ACC112 (cell line): ENCODE results near the gene MCUR1.
A peak's percentile ranks its signal among the peaks of the same experiment; 100 is the strongest.
"Not testable (repeated sequence)": the region's sequence is repeated elsewhere in the genome, so short reads cannot be mapped to it uniquely, and the experiment has no call there.

ENCODE experiments used
- H2AFZ ChIP-seq: fragments of 200-600 bp; sonication (generic); one replicate; pipeline ENCODE4 v1.6.0; 2017; ENCODE audit warnings: antibody characterized with exemption, low read length; ENCODE audit not compliant: unreplicated experiment
- H3K27ac ChIP-seq: fragments of 200-600 bp; sonication (generic); 2 replicates; pipeline ENCODE4 v1.5.1; 2014; ENCODE audit warnings: low read depth, mild to moderate bottlenecking, antibody characterized with exemption, low read length, moderate library complexity
- H3K27me3 ChIP-seq: fragments of 200-600 bp; sonication (generic); 2 replicates; pipeline ENCODE4 v1.6.1; 2014; ENCODE audit warnings: mild to moderate bottlenecking, antibody characterized with exemption, low read length, moderate library complexity, mixed read lengths; ENCODE audit not compliant: insufficient read depth
- H3K36me3 ChIP-seq: fragments of 200-600 bp; sonication (generic); 2 replicates; pipeline ENCODE4 v1.6.1; 2016; ENCODE audit warnings: mild to moderate bottlenecking, antibody characterized with exemption, low read length, moderate library complexity, mixed read lengths; ENCODE audit not compliant: insufficient read depth
- H3K4me1 ChIP-seq: fragments of 200-600 bp; sonication (generic); one replicate; pipeline ENCODE4 v1.6.1; 2016; ENCODE audit warnings: low read length, mixed read lengths; ENCODE audit not compliant: insufficient read depth, unreplicated experiment, control insufficient read depth
- H3K4me3 ChIP-seq: fragments of 200-600 bp; sonication (generic); 2 replicates; pipeline ENCODE4 v1.5.1; 2014; ENCODE audit warnings: mild to moderate bottlenecking, low read depth, low read length
- H3K79me2 ChIP-seq: fragments of 200-600 bp; sonication (generic); one replicate; pipeline ENCODE4 v1.6.0; 2016; ENCODE audit warnings: low read length; ENCODE audit not compliant: control insufficient read depth, unreplicated experiment, insufficient read depth

The MCUR1 gene

GRCh38 chr6:13808801-13809200 lies 5.6 kb downstream of the MCUR1 start:
- peaks cover 17% of the 10 kb centered on the region for H3K4me1 ChIP-seq
- H2AFZ ChIP-seq, result no peak overlapping the region
- H3K36me3 ChIP-seq, result peaks cover 12% of the 10 kb centered on the region
- no peaks in the 10 kb centered on the region for H3K27me3 ChIP-seq
- no peak overlapping the region for H3K4me3 ChIP-seq
- H3K27ac ChIP-seq, result no peak overlapping the region
- H3K79me2 ChIP-seq, result peaks cover 51% of the 10 kb centered on the region

DNA sequence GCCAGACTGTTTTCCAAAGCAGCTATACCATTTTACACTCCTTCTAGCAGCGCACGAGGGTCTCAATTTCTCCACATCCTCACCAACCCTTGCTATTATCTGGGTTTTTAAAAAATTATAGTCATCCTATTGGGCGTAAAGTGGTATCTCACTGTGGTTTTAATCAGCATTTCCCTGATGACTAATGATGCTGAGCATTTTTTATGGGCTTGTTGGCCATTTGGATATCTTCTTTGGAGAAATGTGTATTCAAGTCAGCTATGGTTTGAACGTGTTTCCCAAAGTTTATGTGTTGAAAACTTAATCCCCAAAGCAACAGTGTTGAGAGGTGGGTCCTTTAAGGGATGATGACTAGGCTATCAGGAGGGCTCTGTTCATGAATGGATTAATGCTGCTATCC lies 6.7 kb downstream of the MCUR1 start:
- H3K27ac ChIP-seq, result no peak overlapping the region
- no peak overlapping the region for H3K4me3 ChIP-seq
- H3K79me2 ChIP-seq, result peaks cover 42% of the 10 kb centered on the region
- no peak overlapping the region for H2AFZ ChIP-seq
- peaks cover 12% of the 10 kb centered on the region for H3K36me3 ChIP-seq
- H3K27me3 ChIP-seq, result no peaks in the 10 kb centered on the region
- peaks cover 14% of the 10 kb centered on the region for H3K4me1 ChIP-seq

DNA sequence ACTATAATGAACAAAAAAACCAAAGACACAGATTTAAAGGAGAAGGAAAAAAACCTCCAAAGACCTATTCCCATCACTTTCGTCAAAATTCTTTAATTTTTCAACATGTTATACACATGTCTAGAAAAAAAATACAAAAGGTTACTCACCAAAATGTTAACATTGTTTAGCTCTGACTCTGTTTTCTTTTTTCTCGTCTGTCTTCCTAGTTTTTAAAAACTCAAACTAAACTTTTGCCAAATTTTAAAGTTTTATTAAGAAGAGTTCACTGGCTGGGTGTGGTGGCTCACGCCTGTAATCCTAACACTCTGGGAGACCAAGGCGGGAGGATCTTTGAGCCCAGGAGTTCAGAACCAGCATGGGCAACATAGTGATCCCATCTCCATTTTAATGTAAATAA lies 10.8 kb downstream of the MCUR1 start:
- peaks cover 11% of the 10 kb centered on the region for H3K36me3 ChIP-seq
- peaks cover 9% of the 10 kb centered on the region for H3K79me2 ChIP-seq

DNA sequence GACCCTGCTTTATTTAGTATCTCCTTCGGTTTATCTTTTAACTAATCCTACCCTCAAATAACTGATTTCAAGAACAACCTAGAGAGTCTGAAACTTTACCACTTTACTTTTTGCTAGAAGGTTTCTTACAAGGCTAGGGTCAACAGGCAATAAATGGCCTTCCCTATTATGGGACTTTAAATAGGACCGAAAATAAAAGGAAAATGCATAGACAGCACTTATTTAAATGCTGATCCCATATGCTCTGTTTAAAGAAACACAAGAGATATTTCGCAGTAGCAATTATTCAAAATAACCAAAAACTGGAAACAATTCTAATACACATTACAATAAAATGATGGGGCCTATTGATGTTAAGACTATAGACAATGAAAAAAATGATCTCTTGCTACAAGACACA lies 13.7 kb downstream of the MCUR1 start:
- Histone ChIP-seq H3K36me3 (peaks cover 10% of the 10 kb centered on the region), H3K4me1 (no peaks in the 10 kb centered on the region), H3K79me2 (no peaks in the 10 kb centered on the region), H3K27me3 (no peaks in the 10 kb centered on the region), H3K4me3 (no peak overlapping the region), H2AFZ (no peak overlapping the region), H3K27ac (no peak overlapping the region)

More for the DNA sequence above, 10.8 kb downstream of the MCUR1 start:
- Histone ChIP-seq H3K27ac (no peak overlapping the region), H3K27me3 (no peaks in the 10 kb centered on the region), H3K4me3 (no peak overlapping the region), H2AFZ (no peak overlapping the region), H3K4me1 (no peaks in the 10 kb centered on the region)

DNA sequence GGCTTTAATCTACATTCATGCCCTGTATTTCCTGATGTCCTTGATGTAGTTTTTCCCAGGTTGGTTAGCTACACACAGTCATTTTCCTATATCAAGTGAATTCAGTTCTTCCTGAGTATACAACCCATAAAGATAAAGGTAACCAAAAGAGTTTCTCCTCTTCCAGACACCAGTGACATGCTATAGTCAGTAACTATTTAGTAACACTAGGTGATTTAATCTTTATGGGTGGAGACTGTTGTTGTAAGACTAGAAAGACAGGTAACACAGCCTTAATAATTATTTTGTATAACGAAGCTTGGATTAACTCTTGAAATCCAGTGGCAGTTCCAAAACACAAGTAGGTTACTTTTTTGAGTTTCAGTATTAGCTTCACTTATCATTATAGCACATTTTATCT lies 17.6 kb downstream of the MCUR1 start:
- Histone ChIP-seq H3K27ac (no peak overlapping the region), H3K4me1 (peaks cover 15% of the 10 kb centered on the region), H3K4me3 (no peak overlapping the region), H3K27me3 (no peaks in the 10 kb centered on the region), H3K36me3 (peaks cover 11% of the 10 kb centered on the region), H3K79me2 (no peaks in the 10 kb centered on the region), H2AFZ (no peak overlapping the region)

DNA sequence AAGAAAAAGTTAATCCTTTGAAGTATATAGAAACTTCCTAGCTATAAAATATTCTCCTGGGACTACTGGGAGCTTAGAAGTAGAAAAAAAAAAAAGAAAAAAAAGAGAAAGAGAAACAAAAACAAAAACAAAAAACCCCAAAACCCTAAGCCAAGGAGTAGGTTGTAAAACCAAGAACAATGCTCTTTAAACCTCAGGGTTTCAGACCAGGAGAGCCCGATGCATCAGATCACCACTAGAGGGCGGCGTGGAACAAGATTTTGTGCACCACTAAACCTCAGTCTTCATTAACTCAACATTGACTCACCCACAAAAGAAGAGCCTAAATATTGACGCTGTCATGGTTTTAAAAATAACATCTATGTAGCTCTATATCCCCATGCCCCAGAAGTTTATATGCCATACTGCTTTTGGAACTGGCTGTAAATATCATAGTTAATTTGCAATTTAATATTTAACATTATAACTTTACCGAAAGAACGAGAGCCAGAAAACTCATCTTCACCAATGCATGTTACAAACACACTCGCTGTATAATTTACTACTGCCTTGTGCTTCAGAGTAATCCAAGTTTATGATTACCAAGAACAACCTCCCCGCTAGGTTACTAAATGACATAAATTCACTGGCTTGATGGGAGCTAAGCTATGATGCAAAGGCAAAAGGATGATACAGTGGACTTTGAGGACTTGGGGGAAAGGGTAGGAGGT lies 19.2 kb downstream of the MCUR1 start:
- Histone ChIP-seq H3K27me3 (no peaks in the 10 kb centered on the region), H3K4me3 (no peak overlapping the region), H3K36me3 (peaks cover 14% of the 10 kb centered on the region), H3K79me2 (no peaks in the 10 kb centered on the region), H2AFZ (no peak overlapping the region), H3K27ac (peak overlapping the region; percentile 54), H3K4me1 (peaks cover 15% of the 10 kb centered on the region)

DNA sequence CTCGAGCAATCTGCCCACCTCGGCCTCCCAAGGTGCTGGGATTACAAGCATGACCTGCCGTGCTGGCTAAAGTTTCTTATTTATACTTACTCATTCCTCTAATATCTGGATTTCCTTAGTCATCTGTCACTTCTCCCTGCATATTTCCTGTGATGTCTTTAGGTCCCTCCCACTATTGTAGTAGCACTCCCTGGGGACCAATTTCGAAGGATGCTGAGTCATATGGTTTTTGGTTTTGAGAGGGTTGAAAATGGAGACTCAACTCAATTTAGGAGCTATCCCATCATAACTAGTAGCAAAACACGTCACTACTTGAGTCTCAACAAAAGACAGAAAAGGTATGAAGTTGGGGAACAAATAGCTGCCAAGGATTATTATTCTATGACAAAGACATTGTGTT lies 20.2 kb downstream of the MCUR1 start:
- H3K36me3 ChIP-seq, result peaks cover 14% of the 10 kb centered on the region
- H3K79me2 ChIP-seq, result no peaks in the 10 kb centered on the region
- H3K4me1 ChIP-seq, result peaks cover 15% of the 10 kb centered on the region
- H2AFZ ChIP-seq, result no peak overlapping the region
- peak overlapping the region; percentile 54 for H3K27ac ChIP-seq
- H3K27me3 ChIP-seq, result no peaks in the 10 kb centered on the region
- H3K4me3 ChIP-seq, result 0 out of 2 replicates have a peak overlapping the region, but pooled peaks have one; percentile 1

DNA sequence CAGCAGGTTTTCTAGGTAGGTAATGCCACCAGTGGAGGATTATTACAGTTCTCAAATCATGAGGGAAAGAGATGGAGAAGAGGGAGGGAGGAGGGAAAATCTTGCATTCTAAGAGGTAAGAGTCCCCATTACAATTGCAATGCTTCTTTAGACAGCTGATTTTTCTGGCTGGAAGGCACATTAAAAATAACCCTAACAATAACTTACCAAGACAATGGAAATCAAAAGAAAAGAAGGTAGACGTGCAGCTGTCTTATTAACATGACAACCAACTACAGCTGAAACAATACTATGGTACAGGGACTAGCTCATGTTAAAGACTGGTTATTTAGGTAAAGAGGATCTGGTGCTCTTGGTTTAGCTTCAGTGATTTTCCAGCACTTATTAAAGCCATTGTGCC lies 24.6 kb downstream of the MCUR1 start:
- no peak overlapping the region for H3K27ac ChIP-seq

GRCh38 chr6:13788820-13789219 lies 25.5 kb downstream of the MCUR1 start:
- no peaks in the 10 kb centered on the region for H3K27me3 ChIP-seq
- no peaks in the 10 kb centered on the region for H3K79me2 ChIP-seq
- H3K27ac ChIP-seq, result no peak overlapping the region
- no peak overlapping the region for H3K4me3 ChIP-seq
- H3K36me3 ChIP-seq, result peaks cover 14% of the 10 kb centered on the region; the same call in 1 of the 2 replicates
- H2AFZ ChIP-seq, result no peak overlapping the region
- peaks cover 3% of the 10 kb centered on the region for H3K4me1 ChIP-seq

More for the DNA sequence above, 24.6 kb downstream of the MCUR1 start:
- no peaks in the 10 kb centered on the region for H3K79me2 ChIP-seq
- peaks cover 14% of the 10 kb centered on the region; the same call in 1 of the 2 replicates for H3K36me3 ChIP-seq
- peaks cover 10% of the 10 kb centered on the region for H3K4me1 ChIP-seq
- H3K4me3 ChIP-seq, result no peak overlapping the region
- H2AFZ ChIP-seq, result no peak overlapping the region
- H3K27me3 ChIP-seq, result no peaks in the 10 kb centered on the region

DNA sequence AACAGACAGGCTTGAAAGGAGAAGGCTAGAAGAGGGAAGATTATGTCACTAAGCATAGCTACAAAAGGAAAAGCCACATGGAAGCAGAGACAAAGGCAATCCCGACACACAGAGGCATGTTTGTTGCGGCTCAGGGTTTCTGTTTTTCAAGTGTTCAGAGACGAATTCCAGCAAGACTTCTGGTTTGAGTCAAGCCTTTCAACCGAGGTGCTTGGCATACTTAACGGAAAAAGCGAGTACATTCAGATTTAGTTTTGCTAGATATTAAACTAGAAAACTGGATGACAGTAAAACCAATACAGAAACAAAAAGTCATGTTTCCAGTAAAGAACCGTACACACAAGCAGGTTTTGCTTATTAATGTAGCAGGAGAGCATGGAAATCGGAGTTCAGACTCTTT lies 27.2 kb downstream of the MCUR1 start:
- Histone ChIP-seq H3K4me1 (no peaks in the 10 kb centered on the region), H3K36me3 (0 out of 2 replicates have a peak, but pooled peaks cover 7% of the 10 kb centered on the region), H2AFZ (no peak overlapping the region), H3K79me2 (no peaks in the 10 kb centered on the region), H3K4me3 (no peak overlapping the region), H3K27me3 (no peaks in the 10 kb centered on the region), H3K27ac (no peak overlapping the region)

DNA sequence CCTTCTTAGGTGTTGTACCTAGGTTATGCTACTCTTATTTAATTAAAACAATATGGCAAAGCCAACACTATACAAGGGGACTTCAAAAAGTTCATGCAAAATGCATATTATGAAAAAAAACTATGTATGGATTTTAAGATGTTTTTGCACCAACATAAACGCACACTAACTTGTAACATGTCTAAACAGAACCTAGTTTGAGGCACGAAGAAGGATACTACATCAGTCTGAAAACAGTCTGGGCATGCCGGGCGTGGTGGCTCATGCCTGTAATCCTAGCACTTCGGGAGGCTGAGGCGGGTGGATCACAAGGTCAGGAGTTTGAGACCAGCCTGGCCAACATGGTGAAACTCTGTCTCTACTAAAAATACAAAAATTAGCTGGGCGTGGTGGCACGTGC lies 34.2 kb downstream of the MCUR1 start:
- H2AFZ ChIP-seq, H3K4me1 ChIP-seq, H3K4me3 ChIP-seq, H3K27ac ChIP-seq, H3K79me2 ChIP-seq, H3K36me3 ChIP-seq, H3K27me3 ChIP-seq: not testable (repeated sequence)
